Activated naive CD8-positive, alpha-beta T cell treated with anti-CD3 and anti-CD28 coated beads, Interleukin-2, amount 50 U/mL, for 24 hours (primary cell): Measurements from ENCODE around the gene TLE1.

Source experiments
- ATAC-seq: fragments of 150-1000 bp; cut with Tn5 transposase; one replicate; pipeline ENCODE4 v1.10.0; 2021
- DNase-seq: peaks from one replicate; pipeline ENCODE4 v3.0.0; 2021
- H3K27ac Mint-ChIP-seq: one replicate; pipeline ENCODE4 v1.8.0; 2021; ENCODE audit warnings: mild to moderate bottlenecking, mixed read lengths
- H3K27me3 Mint-ChIP-seq: one replicate; pipeline ENCODE4 v1.8.0; 2021; ENCODE audit warnings: mixed read lengths
- H3K36me3 Mint-ChIP-seq: one replicate; pipeline ENCODE4 v1.8.0; 2021; ENCODE audit warnings: low read depth, mixed read lengths
- H3K4me1 Mint-ChIP-seq: one replicate; pipeline ENCODE4 v1.8.0; 2021; ENCODE audit warnings: mixed read lengths
- H3K4me3 Mint-ChIP-seq: one replicate; pipeline ENCODE4 v1.8.0; 2021; ENCODE audit warnings: mild to moderate bottlenecking, moderate library complexity, mixed read lengths
- H3K9me3 Mint-ChIP-seq: one replicate; pipeline ENCODE4 v1.8.0; 2021; ENCODE audit warnings: mixed read lengths

Gene TLE1

GRCh38 chr9:81628897-81629296 lies 60.5 kb downstream of the TLE1 start:
- Mint-ChIP-seq H3K4me3 (no peak overlapping the region), H3K27ac (no peak overlapping the region), H3K4me1 (no peaks in the 10 kb centered on the region), H3K36me3 (no peaks in the 10 kb centered on the region), H3K9me3 (no peaks in the 10 kb centered on the region), H3K27me3 (no peaks in the 10 kb centered on the region)
- DNase-seq (no peak), ATAC-seq (no peak)

- Mint-ChIP-seq H3K4me3 (no peak overlapping the region), H3K27me3 (no peaks in the 10 kb centered on the region), H3K4me1 (peaks cover 2% of the 10 kb centered on the region), H3K36me3 (no peaks in the 10 kb centered on the region), H3K9me3 (no peaks in the 10 kb centered on the region), H3K27ac (no peak overlapping the region)
- ATAC-seq: no peak
- no peak for DNase-seq
These were observed 61.9 kb downstream of the TLE1 start for GRCh38 chr9:81627481-81627880.

DNA sequence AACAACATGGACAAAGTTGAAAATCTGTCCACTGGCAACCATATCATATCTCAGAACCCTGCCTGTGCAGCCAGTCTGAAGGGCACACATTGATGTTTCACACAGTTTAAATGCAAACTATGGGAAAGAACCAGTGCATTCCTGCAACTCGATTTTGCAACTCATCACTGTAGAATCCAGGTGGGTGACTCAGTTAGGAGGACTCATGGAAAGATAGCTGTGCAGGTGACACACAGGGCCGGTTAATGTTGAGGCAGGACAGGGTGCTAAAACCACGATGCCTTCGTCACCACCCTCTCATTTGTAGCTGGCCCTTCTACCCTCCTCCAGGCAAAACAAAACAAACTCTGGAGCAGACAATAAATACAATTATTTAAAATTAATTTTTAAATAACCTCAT lies 62.8 kb downstream of the TLE1 start:
- DNase-seq: no peak
- Mint-ChIP-seq H3K9me3 (no peaks in the 10 kb centered on the region), H3K4me1 (peaks cover 2% of the 10 kb centered on the region), H3K36me3 (no peaks in the 10 kb centered on the region), H3K4me3 (no peak overlapping the region), H3K27ac (no peak overlapping the region), H3K27me3 (no peaks in the 10 kb centered on the region)
- no peak for ATAC-seq

DNA sequence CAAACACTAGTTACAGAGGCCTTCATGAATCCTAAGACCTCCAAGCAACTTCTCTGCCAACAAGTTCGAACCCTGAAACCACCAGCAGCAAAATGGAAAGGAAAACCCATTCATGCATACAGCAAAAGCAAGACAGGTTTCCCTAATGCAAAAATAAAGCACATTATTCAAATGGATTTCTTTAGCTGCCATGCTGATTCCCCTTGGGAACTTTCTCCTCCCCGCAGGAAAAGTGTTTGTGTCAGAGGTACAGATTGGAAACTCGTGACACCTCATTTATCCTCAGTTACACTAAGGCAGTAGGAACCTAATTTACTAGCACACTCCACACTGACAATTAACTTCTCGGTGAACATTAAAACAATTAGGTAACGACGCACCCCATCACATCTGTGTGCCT lies 63.4 kb downstream of the TLE1 start:
- Mint-ChIP-seq H3K9me3 (no peaks in the 10 kb centered on the region), H3K27me3 (no peaks in the 10 kb centered on the region), H3K4me1 (peaks cover 2% of the 10 kb centered on the region), H3K36me3 (no peaks in the 10 kb centered on the region), H3K27ac (no peak overlapping the region), H3K4me3 (no peak overlapping the region)
- ATAC-seq (no peak), DNase-seq (no peak)

DNA sequence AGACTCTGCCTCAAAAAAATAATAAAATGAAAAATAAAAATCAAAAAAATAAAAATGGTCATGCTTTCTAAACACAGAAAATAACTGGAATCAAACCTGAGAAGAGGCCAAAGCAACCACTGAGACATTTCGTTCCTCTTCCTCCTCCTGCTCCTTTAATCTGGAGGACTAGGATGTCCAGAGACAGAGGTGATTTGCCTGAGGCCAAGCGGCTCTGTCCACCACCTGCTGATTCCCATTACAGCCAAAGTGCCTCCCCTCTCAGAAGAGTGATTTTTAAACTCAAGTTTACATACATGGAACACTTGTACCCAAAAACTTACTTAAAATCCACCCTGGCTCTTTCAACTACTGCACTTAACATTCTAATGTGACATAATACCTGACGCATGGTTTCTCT lies 65.6 kb downstream of the TLE1 start:
- no peak for ATAC-seq
- Mint-ChIP-seq H3K4me3 (no peak overlapping the region), H3K4me1 (peaks cover 17% of the 10 kb centered on the region), H3K9me3 (no peaks in the 10 kb centered on the region), H3K27me3 (no peaks in the 10 kb centered on the region), H3K36me3 (no peaks in the 10 kb centered on the region), H3K27ac (no peak overlapping the region)
- no peak for DNase-seq

- ATAC-seq: no peak
- Mint-ChIP-seq H3K9me3 (no peaks in the 10 kb centered on the region), H3K27ac (no peak overlapping the region), H3K27me3 (no peaks in the 10 kb centered on the region), H3K36me3 (no peaks in the 10 kb centered on the region), H3K4me3 (no peak overlapping the region), H3K4me1 (peaks cover 18% of the 10 kb centered on the region)
- DNase-seq: no peak
These were observed 66.7 kb downstream of the TLE1 start for GRCh38 chr9:81622471-81623255.

DNA sequence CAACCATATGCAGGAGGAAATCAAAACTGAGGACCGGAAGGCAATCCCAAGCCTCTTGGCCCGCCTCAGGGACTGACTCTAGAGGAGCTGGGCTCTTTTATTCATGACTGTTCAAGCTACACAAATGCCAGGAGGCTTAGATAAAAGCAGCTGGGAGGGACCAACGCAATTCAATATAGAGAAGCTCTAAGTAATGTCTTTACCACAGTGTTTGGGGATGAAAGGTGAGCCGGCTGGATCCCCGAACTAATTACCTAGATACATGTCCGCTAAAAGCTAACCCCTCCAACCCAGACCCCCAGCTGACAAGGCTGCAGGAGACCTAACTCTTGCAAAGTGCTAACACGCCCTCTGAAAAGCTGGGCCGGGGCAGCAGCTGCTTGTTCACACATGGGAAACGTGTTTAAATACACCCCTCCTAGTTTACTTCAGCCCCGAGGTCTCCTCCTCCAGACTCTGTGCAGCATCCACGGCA lies 67.5 kb downstream of the TLE1 start:
- no peak overlapping the region for H3K27ac Mint-ChIP-seq
- H3K27me3 Mint-ChIP-seq: no peaks in the 10 kb centered on the region
- H3K4me1 Mint-ChIP-seq: peaks cover 18% of the 10 kb centered on the region
- no peaks in the 10 kb centered on the region for H3K9me3 Mint-ChIP-seq
- H3K36me3 Mint-ChIP-seq: no peaks in the 10 kb centered on the region
- DNase-seq (no peak), ATAC-seq (no peak)
- no peak overlapping the region for H3K4me3 Mint-ChIP-seq

- H3K9me3 Mint-ChIP-seq: no peaks in the 10 kb centered on the region
- no peak overlapping the region for H3K4me3 Mint-ChIP-seq
- H3K4me1 Mint-ChIP-seq: peaks cover 18% of the 10 kb centered on the region
- no peak for ATAC-seq
- DNase-seq: no peak
- H3K36me3 Mint-ChIP-seq: no peaks in the 10 kb centered on the region
- H3K27me3 Mint-ChIP-seq: no peaks in the 10 kb centered on the region
- H3K27ac Mint-ChIP-seq: no peak overlapping the region
These were observed 68.2 kb downstream of the TLE1 start for GRCh38 chr9:81621118-81621517.

- H3K4me1 Mint-ChIP-seq: peaks cover 18% of the 10 kb centered on the region
- H3K27ac Mint-ChIP-seq: no peak overlapping the region
- ATAC-seq (no peak), DNase-seq (peak; percentile 5)
- no peaks in the 10 kb centered on the region for H3K27me3 Mint-ChIP-seq
- H3K36me3 Mint-ChIP-seq: no peaks in the 10 kb centered on the region
- no peaks in the 10 kb centered on the region for H3K9me3 Mint-ChIP-seq
- no peak overlapping the region for H3K4me3 Mint-ChIP-seq
These were observed 69.4 kb downstream of the TLE1 start for GRCh38 chr9:81620002-81620390.

- H3K27me3 Mint-ChIP-seq: no peaks in the 10 kb centered on the region
- H3K9me3 Mint-ChIP-seq: no peaks in the 10 kb centered on the region
- no peak overlapping the region for H3K27ac Mint-ChIP-seq
- H3K4me3 Mint-ChIP-seq: no peak overlapping the region
- H3K4me1 Mint-ChIP-seq: peaks cover 18% of the 10 kb centered on the region
- DNase-seq (no peak), ATAC-seq (peak; percentile 36)
- H3K36me3 Mint-ChIP-seq: no peaks in the 10 kb centered on the region
These were observed 69.9 kb downstream of the TLE1 start for GRCh38 chr9:81619353-81620001.

- no peak overlapping the region for H3K27ac Mint-ChIP-seq
- ATAC-seq (no peak), DNase-seq (no peak)
- no peaks in the 10 kb centered on the region for H3K27me3 Mint-ChIP-seq
- no peaks in the 10 kb centered on the region for H3K9me3 Mint-ChIP-seq
- no peak overlapping the region for H3K4me3 Mint-ChIP-seq
- peaks cover 18% of the 10 kb centered on the region for H3K4me1 Mint-ChIP-seq
- H3K36me3 Mint-ChIP-seq: no peaks in the 10 kb centered on the region
These were observed 70.4 kb downstream of the TLE1 start for GRCh38 chr9:81618923-81619322.

DNA sequence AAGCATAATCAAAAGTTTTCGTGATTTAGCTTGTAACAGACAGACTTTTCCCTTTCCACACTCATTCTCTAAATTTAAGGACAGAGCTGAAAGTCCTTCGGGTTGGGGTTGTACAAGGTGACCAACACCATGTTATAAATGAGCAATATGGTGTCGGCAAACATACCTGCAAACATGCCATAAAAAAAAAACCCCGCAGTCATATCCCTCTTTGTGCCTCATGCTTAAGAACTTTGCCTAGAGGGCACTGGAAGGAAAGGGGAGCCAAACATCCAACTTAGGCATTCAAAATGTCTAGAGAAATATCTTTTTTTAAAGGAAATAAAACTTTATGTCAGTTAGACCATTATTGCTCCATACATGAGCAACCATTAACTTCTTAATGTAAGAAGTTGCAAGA lies 73.2 kb downstream of the TLE1 start:
- Mint-ChIP-seq H3K4me1 (peaks cover 16% of the 10 kb centered on the region), H3K4me3 (no peak overlapping the region), H3K9me3 (no peaks in the 10 kb centered on the region), H3K27ac (no peak overlapping the region), H3K36me3 (no peaks in the 10 kb centered on the region), H3K27me3 (no peaks in the 10 kb centered on the region)
- no peak for ATAC-seq
- DNase-seq: no peak

- no peak overlapping the region for H3K27ac Mint-ChIP-seq
- H3K36me3 Mint-ChIP-seq: no peaks in the 10 kb centered on the region
- DNase-seq (no peak), ATAC-seq (no peak)
- no peaks in the 10 kb centered on the region for H3K9me3 Mint-ChIP-seq
- H3K4me1 Mint-ChIP-seq: peaks cover 17% of the 10 kb centered on the region
- H3K4me3 Mint-ChIP-seq: no peak overlapping the region
- H3K27me3 Mint-ChIP-seq: no peaks in the 10 kb centered on the region
These were observed 75.0 kb downstream of the TLE1 start for GRCh38 chr9:81614335-81614734.

DNA sequence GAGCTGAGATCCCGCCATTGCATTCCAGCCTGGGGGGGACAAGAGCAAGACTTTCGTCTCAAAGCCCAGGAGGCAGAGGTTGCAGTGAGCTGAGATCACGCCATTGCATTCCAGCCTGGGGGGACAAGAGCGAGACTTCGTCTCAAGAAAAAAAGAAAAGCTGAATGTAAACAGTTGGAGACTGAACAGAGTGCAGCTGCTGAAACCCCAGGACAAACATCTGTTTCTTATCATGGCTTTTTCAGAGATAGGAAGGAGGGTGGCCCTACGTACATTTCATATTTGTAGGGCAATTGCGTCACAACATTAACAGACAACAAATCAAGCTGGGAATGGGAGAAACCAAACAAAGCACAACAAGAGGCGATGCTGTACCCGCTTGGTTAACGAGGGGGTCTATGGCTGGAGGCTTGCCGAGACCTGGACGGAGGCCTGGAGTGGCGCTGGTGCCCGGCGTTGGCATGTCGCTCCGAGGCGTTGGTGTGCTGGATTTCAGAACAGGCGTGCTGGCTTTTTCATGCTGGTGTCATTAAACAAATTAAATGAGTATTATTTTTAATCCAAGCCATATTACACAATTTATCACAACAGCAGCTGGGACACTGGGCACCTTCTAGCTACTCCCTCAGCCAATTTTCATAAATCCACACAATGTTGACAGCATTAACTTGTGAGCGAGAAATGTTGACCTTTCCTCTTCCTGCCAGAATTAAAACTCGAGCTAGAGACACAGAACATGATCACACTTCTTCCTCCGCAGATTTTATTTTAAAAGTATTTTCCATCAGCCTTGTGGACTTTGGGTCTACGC lies 76.1 kb downstream of the TLE1 start:
- ATAC-seq: no peak
- Mint-ChIP-seq H3K27me3 (no peaks in the 10 kb centered on the region), H3K4me3 (no peak overlapping the region), H3K9me3 (no peaks in the 10 kb centered on the region), H3K36me3 (no peaks in the 10 kb centered on the region), H3K27ac (no peak overlapping the region), H3K4me1 (peaks cover 14% of the 10 kb centered on the region)
- no peak for DNase-seq

DNA sequence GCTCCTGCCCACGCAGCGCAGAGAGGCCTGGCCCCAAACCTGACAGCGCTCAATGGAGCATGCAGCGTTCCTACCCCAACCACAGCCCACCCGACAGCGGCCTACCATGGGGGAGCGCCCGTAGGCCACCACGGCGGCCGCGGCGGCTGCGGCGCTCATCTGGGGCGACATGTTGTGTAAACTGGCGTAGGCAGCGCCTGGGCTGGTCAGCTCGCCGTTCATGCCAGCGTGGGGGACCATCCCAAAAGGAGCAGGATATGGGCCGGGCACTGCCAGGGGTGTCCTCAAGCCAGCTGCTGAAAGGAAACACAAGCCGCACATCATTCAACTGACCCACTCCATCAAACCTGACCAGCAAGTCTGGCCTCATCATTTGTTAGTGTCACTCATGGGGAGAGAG lies 77.7 kb downstream of the TLE1 start:
- no peak overlapping the region for H3K27ac Mint-ChIP-seq
- H3K36me3 Mint-ChIP-seq: no peaks in the 10 kb centered on the region
- ATAC-seq (no peak), DNase-seq (no peak)
- H3K9me3 Mint-ChIP-seq: no peaks in the 10 kb centered on the region
- no peaks in the 10 kb centered on the region for H3K27me3 Mint-ChIP-seq
- peaks cover 14% of the 10 kb centered on the region for H3K4me1 Mint-ChIP-seq
- H3K4me3 Mint-ChIP-seq: no peak overlapping the region
